ENCODE measurements around the gene SLTM.
"Not testable (repeated sequence)": the region's sequence is repeated elsewhere in the genome, so short reads cannot be mapped to it uniquely, and the experiment has no call there.

Gene SLTM

DNA sequence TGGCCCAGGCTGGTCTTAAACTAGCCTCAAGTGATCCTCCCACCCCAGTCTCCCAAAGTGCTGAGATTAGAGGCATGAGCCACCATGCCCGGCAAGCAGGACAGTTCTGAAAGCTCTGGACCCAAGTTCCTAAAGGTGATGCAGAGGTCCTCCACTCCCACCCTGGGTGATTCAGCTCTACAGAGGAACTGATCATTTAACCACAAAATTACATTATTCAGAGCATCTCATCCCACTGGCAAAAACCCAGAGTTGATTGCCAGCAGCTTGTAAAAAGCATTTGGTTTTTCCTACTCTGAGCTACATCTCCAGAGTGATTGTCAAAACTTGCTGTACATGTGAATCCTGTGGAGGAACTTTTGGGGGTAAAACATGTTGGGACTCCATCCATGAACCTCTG is 60.2 kb downstream of the SLTM start:
- DNase-seq, result no peak

DNA sequence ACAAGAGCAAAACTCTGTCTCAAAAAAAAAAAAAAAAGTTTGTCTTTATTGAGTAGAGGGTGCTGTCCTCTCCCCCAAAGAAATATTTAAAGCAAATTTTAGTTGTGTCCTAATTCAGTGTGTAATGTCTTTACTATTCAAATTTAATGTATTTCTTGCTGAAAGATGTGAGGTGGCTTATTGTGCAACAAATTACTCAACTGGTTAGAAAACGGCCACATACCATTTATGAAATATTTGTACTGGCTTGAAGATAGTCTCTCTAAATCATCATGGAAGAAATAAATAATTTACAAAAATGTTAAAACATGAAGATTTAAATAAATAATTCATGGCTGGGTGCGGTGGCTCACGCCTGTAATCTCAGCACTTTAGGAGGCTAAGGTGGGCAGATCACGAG is 63.0 kb downstream of the SLTM start:
- DNase-seq, result no peak

DNA sequence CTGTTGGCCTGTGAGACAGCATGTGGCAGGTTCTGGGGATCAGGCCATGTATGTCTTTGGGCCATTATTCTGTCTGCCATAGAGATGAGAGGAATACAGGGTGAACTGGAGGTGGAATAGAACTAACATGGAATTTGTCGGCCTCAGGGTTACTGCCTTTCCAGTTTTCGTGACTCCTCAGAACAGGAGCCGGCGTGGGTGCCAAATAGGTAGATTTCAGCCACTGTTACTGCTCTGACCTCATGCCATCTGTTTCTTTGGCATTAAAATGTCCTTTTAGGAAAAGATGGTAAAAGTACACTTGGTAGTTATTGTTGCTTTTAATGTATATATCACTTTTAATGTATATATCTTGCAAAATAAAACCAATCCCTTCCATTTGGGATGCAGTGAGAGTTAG is 65.6 kb downstream of the SLTM start:
- no peak for DNase-seq

DNA sequence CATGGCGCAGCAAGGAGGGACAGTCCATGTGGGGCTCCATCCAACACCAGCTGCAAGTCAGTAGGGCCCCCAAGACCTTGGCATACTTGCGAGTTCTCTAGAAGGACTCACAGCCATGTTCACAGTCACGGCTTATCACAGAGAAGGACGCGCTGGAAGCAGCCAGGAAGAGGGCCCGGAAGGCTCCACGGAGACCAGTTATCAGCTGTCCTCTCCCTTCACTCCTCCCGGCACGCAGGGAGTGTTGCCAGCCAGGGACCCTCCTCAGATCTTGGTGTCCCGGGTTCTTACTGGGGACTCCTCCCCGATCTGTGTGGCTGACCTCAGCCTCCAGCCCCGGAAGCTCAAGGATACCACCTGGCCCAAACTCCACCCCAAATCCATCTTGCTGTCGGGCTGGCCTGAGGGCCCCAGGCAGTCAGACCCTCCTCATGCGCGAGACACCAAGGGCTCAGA is 68.0 kb downstream of the SLTM start:
- DNase-seq, result no peak

DNA sequence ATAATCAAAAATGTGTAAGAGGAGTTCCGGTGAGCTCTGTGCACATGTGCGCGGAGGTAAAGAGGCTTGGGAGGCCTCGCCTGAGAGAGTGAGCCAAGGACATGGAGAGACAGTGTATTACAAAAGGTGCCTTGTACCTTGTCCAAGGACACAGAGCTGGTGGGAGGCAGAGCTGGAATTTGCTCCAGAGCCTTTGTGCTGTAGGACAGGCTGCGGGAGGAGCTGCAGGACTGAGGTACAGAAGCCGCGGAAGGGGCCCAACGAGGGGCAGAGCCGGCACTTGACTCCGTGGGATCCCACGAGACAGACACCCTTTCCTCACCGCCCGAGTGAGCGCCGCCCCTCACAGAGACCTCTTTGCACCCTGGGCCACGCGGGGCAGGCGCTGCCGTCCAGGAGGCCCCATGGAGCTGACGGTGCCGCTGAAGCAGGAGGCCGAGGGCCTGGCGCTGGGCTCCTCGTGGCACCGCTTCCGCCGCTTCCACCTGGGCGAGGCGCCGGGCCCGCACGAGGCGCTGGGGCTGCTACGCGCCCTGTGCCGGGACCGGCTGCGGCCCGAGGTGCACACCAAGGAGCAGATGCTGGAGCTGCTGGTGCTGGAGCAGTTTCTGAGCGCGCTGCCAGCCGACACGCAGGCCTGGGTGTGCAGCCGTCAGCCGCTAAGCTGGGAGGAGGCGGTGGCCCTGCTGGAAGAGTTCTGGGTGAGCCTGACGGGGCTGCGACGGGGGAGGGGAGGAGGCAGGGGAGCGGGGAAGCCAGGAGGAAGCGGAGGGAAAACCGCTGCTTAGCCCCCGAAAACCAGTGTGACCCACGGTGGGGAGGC is 68.7 kb downstream of the SLTM start:
- DNase-seq, result no peak

DNA sequence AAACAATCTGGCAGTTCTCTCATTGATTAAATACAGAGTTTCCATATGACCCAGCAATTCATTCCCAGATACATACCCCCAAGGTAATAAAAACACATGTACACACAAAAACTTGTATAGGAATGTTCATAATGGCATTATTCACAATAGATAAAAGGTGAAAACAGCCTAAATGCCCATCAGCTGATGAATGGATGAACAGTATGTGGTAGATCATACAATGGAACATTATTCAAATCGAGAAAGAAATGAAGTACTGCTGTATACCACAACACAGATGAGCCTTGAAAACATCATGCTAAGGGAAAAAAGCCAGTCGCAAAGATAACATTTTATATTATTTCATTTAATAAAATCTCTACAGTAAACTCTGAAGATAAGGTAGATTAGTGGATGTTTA is 71.2 kb downstream of the SLTM start:
- DNase-seq, result no peak

DNA sequence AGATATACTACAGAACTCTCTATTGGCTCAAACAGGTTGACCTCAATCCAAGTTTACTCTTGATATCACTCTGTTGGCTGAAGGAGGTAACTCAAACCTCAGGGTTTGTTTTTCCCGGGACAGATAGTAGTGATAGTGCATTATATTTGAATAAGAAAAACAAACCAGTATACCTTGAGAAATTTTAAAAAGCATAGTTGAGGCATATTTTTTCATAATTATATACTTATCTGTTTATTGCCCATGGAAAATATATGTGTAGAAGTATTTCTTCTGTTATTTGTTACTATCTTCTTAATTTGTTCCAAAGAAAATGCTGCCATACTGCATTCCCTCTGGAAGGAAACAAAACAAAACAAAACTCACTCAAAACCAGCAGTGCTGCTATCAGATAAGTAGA is 76.9 kb downstream of the SLTM start:
- not testable (repeated sequence) for DNase-seq

DNA sequence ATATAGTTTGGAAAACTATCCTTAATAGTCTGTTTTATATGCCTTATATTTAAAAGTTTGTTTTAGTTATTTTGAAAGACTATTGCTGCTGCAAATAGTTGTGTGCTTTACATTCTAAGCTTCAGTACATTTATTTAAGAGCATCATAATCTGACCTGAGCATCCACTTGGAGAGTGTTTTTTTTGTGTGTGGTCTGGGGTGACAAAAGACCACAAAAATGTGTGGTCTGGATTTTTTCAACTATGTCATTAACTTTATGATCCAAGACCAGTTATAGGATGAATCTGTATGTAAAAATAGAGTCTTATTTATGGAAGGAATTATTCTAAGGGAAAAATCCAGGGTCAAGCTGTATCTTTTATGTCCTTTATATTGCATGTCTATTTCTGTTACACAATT is 77.4 kb downstream of the SLTM start:
- no peak for DNase-seq

DNA sequence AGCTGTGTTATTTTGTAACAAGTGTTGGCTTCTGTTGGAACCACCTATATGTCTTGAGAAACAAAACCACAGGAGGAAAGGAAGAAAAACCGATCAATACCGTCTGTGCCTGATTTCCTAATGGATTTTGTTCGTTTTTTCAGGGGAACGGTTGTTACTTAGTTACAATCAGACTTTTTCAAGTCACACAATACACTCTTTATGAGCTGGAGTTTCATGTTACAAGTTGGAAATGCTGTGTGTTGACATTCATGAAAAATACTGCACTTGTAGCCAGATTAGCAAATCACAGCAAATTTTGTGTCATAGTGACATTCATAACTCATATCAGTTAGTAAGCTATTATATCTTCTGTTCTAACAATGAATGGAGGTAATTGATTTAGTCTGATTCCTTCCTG is 78.9 kb downstream of the SLTM start:
- no peak for DNase-seq

DNA sequence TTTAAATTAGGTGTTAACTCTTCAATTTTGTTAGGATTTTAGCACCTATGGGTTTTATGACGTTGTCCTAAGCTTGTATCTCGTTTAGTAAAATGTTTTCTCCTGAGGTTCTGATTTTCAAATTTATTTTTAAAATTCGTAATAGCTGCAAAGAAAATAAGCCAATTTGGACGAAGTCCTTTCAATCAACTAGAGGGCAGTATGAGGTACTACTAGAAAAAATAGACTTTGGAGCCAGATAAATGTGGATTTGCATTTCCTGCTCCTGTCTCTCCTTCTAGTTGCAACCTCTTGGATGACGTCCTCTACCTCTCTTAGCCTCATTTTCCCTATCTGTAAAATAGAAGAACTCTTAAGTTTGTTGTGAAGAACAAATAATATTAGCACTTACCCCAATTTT is 81.1 kb downstream of the SLTM start:
- no peak for DNase-seq

DNA sequence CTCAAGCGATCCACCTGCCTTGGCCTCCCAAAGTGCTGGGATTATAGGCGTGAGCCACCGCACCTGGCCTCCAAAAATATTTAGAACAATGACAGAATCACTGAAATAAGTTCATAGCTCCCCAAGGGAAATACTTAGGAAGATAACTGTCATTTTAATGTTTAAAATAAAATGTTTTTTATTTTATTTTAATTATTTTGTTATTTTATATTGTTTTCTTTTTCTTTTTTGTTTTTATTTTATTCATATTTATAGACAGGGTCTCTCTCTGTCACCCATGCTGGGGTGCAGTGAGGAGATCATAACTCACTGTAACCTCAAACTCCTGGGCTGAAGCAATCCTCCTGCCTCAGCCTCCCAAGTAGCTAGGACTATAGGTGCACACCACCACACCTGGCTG is 82.3 kb downstream of the SLTM start:
- DNase-seq, result not testable (repeated sequence)

DNA sequence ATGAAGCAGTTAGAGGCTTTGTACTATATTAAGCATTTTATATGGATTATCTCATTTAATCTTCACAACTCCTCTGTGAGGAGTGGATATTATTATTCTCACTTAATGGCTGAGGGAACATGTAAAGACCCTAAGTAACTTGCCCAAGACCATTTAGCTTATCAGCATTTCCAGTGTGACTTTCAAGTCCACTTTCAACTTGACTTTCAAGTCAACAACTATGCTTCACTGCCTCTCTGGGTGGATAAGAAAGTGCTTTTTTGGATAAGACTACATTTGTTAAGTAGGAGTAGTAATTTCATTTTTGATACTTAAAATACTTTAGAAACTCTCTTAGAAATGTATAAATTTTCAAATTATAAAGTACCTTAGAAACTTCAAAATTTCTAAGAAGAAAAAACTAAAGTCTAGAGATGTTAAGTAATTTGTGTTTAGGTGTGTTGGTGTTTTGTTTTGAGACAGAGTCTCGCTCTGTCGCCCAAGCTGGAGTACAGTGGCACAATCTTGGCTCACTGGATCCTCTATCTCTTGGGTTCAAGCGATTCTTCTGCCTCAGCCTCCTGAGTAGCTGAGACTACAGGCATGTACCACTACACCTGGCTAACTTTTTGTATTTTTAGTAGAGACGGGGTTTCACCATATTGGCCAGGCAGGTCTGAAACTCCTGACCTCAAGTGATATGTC is 90.6 kb downstream of the SLTM start:
- no peak for DNase-seq

DNA sequence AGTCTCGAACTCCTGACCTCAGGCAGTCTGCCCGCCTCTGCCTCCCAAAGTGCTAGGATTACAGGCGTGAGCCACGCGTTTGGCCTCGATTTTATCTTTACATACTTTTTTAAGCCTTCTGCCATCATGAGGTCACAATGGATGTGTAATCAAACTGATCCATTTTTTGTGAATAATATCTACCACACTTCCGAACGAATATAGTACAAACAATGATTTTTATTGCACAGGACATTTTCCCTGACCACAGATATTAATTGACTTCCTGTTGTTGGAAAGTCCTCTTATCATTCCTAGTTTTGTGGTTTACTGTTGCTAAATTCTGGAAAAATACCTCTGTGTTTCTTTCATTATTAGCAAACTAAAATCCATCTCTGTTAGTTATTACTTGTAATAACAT is 93.4 kb downstream of the SLTM start:
- no peak for DNase-seq

DNA sequence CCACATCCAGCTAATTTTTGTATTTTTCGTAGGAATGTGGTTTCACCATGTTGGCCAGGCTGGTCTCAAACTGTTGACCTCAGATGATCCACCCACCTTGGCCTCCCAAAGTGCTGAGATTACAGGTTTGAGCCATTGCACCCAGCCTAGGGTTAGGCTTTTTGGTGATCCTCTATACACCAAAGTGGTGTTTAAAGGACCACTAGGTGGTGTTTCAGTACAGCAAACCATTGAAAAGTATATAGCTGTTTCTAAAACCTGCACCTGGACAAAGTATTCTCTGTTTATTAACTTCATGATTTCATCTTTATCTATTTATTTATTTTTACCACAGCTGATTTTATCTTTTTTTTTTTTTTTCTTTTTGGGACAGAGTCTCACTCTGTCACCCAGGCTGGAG is 94.0 kb downstream of the SLTM start:
- DNase-seq, result peak in 1 of 2 experiments; percentile 18

DNA sequence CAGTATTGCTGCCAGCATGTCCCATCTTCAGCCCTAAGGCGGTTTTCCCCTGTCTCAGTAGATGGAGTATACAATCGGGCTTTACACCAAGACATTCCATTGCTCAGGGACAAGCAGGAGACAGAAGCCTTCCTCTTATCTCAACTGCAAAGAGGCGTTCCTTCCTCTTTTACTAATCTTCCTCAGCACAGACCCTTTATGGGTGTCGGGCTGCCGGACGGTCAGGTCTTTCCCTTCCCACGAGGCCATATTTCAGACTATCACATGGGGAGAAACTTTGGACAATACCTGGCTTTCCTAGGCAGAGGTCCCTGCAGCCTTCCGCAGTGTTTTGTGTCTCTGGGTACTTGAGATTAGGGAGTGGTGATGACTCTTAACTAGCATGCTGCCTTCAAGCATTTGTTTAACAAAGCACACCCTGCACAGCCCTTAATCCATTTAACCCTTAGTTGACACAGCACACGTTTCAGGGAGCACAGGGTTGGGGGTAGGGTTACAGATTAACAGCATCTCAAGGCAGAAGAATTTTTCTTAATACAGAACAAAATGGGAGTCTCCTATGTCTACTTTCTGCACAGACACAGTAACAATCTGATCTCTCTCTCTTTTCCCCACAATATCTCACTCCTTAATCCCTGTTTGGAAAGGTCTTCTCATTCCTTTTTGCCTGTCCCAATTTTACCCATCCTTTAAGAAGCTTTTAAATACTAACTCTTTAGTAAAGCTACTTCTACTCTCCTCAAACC is 99.6 kb downstream of the SLTM start:
- peak in 1 of 2 experiments; percentile 39 for DNase-seq

DNA sequence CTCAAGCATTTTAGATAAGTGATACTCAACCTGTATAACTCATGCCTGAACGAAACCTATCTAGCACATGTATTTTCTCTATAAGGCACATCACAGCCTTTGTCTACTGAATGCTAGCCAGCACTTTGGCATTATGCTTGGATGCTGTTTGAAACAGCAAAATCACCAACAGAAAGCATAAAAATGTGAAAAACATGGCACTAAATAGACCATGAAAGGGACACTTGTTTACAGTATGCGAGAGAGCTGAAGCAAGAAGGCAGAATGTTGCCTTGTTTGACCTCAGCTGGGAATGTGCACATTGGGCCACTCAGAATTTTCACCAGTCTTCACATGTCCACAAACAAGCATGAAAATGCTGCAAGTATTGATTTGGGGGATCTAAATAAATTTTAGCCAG is 102.9 kb downstream of the SLTM start:
- DNase-seq, result no peak
